ENCODE measurements around the gene MTHFD1L.

- TF ChIP-seq CTCF (IDR thresholded peaks at IDR 0.05) = no peak
- no peak for TF ChIP-seq POLR2AphosphoS5 (IDR thresholded peaks at IDR 0.05)
These were observed 7.6 kb upstream of the MTHFD1L start for GRCh38 chr6:150857945-150858308.
